GM18868 (cell line): ENCODE data around the gene ATP1A2.
A peak's percentile ranks its signal among the peaks of the same experiment; 100 is the strongest.

Experiments
- ATAC-seq: cut with Tn5 transposase; IDR thresholded peaks from one replicate; pipeline ENCODE4 v1.9.1; 2021; ENCODE audit warnings: mild to moderate bottlenecking, moderate library complexity; ENCODE audit not compliant: unreplicated experiment

ATP1A2 gene

DNA sequence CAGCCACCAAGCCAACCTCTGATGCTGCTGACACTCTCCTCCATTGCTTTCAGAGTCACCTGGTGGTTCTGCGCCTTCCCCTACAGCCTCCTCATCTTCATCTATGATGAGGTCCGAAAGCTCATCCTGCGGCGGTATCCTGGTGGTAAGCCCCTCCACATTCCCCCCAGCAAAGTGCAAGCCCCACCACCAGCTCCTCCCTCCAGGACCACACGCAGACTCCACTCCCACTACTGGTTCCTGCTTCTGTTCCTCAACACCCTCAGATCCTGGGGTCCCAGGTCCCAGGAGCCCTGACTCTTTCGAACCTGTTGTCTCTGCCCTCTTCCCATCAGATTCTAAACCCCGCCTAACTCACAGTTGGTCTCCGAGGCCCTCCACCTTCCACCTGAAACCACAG, 24.3 kb downstream of the ATP1A2 start:
- no peak for ATAC-seq

DNA sequence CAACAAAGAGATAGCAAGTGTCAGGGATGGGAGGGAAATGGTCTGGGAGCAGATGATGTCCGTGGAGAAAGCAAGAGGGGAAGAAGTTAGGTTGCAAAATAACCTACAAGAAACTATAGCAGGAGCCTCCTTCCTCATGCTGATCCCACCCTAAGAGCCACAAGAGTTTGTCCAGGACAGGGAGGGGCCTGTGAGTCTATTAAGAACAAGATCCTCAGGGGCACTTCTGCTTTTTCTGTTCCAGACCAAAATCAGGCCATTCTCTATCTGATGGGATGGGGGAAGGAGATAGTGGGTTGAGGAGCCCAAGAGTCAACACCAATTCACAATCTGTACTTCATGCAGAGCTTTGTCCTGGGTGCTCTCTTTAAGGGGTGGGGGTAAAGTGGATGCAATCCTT, 28.1 kb downstream of the ATP1A2 start:
- no peak for ATAC-seq

DNA sequence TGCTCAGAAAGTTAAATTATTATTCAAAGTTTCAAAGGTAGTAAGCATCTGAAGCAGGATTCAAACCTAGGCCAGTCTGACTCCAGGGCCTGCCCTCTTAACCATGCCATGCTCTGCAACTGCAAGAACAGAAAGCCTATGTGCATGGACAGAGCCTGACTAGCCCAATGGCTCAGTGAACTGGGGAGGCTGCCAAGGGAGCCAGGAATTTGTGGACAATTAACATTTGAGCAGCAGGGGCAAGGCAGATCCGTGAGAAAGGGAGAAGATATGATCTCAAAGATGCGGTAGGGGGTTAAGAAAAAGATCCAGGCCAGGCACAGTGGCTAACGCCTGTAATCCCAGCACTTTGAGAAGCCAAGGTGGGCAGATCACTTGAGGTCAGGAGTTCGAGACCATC, 29.4 kb downstream of the ATP1A2 start:
- no peak for ATAC-seq

DNA sequence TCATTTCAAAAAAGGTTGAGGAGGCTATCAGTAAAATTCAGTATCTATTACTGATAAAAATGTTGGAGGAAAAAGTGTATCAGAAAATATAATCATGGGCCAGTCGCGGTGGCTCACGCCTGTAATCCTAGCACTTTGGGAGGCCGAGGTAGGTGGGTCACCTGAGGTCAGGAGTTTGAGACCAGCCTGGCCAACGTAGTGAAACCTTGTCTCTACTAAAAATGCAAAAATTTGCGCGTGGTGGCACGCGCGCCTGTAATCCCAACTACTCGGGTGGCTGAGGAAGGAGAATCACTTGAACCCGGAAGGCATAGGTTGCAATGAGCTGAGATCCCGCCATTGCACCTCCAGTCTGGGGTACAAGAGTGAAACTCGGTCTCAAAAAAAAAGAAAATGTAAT, 30.5 kb downstream of the ATP1A2 start:
- ATAC-seq = no peak

DNA sequence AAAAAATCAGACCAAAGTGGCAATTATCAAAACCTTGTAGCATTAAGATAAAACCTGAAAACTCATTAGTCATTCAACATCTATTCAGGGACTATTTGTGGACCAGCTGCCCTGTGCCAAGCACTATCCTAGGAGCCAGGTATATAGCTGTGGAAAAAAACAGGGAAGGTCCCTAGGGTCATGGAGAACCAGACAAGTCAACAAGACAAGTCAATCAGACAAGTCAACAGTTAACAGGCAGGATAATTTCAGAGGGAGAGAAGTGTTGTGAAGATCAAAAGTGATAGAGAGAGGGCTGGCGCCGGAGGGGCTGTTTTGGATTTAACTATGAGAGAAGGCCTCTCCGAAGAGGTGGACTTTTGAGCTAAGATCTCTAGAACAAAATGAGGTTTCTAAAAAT, 32.6 kb downstream of the ATP1A2 start:
- ATAC-seq = no peak

DNA sequence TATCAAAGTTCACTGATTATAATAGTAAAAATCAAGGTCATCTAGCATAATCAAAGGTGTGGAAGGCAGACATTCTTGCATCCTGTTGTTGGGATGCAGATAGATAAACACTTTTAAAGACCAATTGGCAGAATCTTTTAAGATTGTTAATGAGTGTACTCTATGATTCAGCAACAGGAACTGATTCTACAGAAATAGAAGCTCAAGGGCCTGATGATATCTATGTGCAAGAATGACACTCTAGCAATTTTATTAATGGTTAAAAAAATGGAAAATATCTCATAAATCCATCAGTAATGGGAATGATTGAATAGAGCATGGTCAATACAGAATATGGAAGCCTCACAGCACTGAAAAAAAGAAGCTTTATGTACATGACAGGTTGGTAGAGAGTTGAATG, 33.7 kb downstream of the ATP1A2 start:
- ATAC-seq = no peak

DNA sequence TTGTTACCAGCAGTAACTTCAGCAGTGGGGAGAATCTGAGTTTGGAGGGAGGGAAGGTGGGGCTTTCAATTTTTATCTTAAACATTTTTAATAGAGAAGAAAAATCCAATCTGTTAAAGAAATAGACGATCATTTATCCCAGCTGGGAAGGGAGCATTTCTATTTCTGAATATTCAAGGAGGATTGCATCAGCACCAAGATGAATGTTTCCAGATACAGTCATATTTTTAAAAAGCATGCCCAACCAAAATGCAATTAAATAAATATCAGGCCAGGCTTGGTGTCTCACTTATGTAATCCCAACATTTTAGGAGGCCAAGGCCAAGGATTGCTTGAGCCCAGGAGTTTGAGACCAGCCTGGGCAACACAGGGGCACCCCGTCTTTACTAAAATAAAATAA, 34.2 kb downstream of the ATP1A2 start:
- ATAC-seq = no peak

DNA sequence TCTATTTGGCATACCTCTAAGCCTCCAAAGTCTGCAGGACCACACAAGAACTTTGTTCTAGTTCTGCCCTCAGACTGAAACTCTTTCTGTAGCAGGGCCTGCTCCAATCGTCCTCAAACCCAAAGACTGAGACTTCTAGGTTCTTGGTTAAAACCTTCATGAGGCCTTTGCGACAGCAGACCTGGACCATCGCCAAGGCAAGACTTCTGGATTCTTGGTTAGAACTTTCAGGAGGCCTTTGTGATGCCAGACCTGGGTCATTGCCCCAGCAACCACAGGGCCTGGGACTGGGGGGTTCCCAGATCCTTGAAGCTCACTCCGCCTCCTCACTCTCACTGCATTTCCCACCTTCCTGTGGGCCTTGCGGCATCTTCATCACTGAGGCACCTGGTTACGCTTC, 35.7 kb downstream of the ATP1A2 start, which contains the start of gene ATP1A4:
Gene ATP1A4, plus strand, starts transcription at position 301 of the 400 bp plus-strand sequence. CDS start 438 bp downstream, outside the sequence.
- ATAC-seq = no peak

DNA sequence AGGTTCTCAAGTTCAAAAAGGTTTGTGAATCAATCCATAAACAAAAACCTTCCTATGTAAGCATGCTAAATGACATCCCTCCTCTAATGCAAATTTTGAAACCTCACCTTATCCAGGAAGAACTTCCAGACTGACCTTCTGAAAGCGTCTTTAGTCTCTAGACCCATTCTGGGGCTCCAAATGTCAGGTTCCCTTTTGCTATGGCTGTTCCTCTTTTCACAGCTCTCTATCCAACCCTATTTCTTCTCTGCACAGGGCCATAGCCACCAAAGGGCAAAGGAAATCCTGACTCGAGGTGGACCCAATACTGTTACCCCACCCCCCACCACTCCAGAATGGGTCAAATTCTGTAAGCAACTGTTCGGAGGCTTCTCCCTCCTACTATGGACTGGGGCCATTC, 39.2 kb downstream of the ATP1A2 start:
- ATAC-seq = no peak

DNA sequence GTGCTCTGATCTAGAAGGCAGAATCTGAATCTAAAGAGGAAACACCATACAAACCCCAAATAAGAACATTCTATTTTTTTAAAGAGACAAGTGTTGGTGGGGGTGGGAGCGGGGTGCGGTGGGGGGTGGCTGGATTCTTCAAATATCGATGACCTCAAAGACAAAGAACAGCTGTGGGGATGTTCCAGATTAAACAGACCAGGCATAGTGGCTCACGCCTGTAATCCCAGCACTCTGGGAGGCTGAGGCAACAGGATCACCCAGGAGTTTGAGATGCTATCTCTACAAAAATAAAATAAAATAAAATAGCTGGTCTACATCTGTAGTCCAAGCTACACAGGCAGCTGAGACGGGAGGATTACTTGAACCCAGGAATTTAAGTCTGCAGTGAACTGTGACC, 40.8 kb downstream of the ATP1A2 start:
- no peak for ATAC-seq

DNA sequence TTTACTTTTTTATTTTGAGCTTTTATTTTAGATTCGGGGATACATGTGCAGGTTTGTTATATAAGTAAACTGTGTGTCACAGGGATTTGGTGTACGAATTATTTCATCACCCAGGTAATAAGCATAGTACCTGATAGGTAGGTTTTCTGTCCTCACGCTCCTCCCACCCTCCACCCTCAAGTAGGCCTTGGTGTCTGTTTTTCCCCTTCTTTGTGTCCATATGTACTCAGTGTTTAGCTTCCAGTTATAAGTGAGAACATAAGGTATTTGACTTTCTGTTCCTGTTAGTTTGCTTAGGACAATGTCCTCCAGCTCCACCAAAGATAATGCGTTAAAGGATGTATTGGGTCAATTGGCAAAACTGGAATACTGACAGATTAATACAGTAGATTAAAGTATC, 41.6 kb downstream of the ATP1A2 start:
- no peak for ATAC-seq

DNA sequence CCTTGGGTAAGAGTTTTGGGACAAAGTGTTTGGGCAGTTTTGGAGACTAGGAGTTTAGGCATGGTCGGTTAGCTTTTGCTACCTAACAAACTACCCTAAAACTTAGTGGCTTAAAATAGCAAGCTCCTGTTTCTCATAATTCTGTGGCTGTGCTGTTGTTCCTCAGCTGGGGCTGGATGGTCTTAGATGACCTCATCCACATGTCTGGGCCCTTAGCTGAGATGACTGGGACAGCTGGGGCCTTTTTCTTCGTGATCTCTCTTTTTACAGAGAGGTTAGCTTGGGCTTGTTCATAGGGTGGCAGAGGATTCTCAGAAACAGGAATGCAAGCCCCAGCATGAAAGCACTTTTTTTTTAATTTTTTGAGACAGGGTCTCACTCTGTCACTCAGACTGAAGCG, 42.5 kb downstream of the ATP1A2 start:
- no peak for ATAC-seq

DNA sequence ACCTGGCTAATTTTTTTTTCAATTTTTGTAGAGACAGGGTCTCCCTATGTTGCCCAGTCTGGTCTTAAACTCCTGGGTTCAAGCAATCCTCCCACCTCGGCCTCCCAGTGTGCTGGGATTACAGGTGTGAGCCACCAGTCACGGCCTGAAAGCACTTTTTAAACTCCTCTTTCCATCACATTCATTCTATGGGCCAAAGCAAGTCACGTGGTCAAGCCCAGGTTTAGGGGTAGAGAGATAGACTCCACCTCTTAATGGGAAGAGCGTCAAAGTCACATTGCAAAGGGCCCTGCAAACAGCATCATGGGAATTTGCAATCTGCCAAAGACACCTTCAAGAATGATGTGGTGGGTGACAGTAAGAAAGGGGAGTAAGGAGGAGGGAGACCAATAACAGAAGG, 43.0 kb downstream of the ATP1A2 start:
- ATAC-seq = no peak

DNA sequence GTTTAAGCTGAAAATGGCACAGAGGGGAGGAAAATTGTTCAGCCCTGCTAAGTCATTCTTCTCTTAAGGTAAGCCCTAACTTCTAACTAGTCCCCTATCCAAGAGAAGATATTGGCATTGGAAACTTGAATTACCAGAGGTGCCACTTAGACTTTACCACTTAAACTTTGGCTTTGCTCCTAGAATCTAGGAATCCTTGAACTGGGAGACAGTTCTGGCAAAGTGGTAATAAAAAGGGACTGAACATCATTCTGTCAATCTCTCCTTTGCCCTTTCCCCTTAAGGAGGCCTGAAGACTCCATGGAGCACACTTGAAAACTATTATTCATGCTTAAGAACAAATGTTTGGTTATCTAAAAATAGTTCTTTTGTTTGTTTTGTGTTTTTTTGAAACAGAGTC, 44.3 kb downstream of the ATP1A2 start:
- ATAC-seq = no peak

DNA sequence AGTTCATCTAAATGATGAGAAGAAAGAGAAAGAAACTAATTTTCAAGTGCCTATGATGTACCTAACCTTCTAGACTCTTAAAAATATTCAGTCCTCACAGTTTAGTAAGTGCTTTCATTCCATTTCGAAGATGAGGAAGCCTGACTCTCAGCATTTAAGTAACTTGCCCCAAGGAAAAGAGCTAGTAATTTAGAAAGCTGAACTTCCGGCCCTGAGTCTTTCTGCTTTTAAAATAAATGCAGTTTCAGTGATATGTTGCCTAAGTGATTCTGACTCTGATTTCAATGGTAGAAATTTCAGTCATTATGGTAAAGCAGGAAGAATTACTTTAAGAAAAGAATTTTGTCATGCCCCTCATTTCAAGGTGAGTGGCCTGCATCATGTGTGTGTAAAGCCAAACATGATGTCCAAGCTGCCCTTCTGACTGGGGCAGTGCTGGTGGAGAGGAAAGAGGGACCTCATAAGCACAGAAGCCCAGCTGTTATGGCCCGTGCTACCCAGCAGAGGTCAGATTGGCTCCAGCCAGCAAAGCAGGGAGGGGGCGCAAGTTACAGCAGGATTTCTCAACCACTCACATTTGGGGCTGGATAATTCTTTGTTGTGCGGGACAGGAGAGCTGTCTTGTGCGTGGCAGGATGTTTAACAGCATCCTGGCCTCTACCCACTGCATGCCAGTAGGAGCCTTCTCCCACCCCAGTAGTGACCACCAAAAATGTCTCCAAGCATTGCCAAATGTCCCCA, 46.6 kb downstream of the ATP1A2 start:
- peak; percentile 52 for ATAC-seq

DNA sequence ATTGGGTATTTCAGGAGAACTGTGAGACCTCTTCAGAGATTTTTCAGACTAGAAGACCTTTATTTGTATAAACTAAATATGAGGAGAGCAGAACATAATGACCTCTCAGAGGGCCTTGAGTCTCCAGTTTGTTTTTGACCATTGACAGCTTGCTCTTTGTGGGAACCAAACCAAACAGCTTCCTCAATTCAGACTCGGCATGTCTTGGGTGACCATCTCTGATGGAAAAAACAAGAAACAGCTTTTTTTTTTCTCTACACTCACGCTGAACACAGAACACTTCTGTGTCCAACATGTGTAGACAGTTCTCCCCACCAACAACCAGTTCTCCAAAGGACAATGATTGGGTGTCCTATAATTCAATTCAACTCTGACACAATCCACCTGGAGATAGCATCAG, 47.4 kb downstream of the ATP1A2 start:
- no peak for ATAC-seq

DNA sequence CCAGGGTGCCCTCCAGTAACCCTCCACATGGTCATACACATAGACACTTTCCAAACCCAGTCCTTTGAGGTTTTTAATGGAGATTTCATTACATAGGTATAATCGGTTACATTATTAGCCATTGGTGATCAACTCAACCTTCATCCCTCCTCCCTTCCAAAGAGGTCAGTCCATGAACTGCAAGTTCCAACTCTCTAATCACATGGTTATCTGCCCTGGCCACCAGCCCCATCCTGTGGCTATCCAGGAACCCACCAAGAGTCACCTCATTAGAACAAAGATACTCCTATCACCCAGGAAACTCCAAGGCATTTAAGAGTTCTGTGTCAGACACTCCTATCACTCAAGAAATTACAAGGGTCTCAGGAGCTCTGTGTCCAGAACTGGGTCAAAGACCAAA, 48.1 kb downstream of the ATP1A2 start:
- no peak for ATAC-seq

DNA sequence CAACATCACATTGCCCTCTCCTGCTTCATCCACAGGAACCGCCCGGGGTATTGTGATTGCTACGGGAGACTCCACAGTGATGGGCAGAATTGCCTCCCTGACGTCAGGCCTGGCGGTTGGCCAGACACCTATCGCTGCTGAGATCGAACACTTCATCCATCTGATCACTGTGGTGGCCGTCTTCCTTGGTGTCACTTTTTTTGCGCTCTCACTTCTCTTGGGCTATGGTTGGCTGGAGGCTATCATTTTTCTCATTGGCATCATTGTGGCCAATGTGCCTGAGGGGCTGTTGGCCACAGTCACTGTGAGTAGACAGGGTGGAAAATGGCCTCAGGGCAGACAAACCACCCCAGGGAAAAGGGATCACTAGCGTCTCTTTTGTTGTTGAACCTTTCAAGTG, 48.6 kb downstream of the ATP1A2 start:
- no peak for ATAC-seq

DNA sequence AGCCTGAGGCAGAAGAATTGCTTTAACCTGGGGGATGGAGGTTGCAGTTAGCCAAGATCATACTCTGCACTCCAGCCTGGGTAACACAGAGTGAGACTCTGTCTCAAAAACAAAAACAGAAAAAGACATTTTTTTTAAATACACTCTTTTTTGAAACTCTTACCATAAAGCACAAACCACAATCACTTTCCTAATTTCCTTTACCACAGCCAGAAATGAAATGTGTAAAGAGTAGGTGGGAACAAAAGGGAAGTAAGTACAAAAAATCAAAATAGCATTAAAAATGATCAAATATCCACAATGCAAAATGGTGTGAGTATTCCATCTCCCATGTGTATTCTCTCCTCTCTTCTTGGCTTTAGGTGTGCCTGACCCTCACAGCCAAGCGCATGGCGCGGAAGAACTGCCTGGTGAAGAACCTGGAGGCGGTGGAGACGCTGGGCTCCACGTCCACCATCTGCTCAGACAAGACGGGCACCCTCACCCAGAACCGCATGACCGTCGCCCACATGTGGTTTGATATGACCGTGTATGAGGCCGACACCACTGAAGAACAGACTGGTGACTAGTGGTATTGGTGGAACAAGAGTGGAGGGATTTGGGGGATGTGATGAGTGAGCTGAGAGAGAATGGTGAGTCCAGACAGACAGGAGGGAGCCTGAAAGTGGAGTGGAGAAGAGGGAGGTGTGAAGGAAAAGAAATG, 50.8 kb downstream of the ATP1A2 start:
- no peak for ATAC-seq

DNA sequence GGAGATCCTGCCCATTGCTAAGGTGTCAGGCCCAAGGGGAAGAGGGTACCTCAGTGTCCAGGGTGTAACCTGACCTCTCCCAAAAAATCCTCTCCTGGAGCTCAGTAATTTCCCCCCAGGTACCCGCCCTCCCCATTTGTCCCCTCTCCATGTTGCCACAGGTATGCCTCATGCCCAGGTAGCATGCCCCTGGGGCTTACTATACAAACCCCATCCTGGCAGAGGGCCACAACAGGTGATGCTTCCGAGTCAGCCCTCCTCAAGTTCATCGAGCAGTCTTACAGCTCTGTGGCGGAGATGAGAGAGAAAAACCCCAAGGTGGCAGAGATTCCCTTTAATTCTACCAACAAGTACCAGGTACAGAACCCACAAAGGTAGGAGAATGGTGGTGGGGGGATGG, 51.5 kb downstream of the ATP1A2 start:
- no peak for ATAC-seq

DNA sequence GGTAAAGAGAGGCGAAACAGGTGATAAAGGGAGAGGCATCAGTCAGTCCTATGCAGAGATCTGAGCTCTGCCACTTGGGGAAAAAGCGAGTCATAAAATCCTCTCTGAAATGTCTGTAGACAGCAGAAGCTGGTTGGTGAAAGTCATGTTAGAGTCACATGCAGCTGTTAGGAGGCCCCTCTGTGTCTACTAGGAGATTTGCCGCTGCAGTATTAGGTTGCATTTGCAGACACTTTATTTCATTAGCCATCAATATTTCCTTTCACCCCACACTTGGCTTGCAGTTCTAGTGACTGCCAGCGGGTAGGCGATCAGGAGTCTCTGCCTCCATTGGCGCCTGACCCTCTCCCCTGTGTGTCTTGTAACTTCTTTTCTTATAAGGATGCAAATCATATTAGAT, 52.0 kb downstream of the ATP1A2 start:
- no peak for ATAC-seq

DNA sequence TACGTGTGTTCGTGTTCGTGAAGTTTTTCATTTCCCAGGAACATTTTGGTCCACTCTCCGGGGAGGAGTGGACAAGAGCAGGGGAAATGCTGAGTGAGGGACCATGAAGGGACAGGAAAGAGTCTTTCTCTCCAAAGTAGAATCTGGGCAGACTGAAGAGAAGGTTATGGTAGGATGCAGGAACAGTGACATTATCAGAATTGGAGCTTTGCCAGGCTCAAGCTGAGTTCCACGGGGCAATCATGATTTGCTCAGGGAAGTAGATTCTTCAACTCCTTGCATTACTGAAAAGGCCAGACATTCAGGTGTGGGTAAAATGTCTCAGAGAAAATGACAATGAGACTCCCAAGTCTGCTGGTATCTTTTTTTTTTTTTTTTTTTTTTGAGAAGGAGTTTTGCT, 52.5 kb downstream of the ATP1A2 start:
- ATAC-seq = no peak
